DOHH2 (cell line): Measurements from ENCODE around the gene EFEMP1.

Experiments used
- H3F3A ChIP-seq: fragments of 200-600 bp; sonication (generic), shearing (Covaris generic); 2 replicates; pipeline ENCODE4 v1.6.0; 2016; ENCODE audit warnings: antibody characterized with exemption, mild to moderate bottlenecking; ENCODE audit not compliant: control insufficient read depth, insufficient read depth
- H3K27ac ChIP-seq: fragments of 200-600 bp; sonication (generic); 2 replicates; pipeline ENCODE4 v1.5.1; 2014; ENCODE audit warnings: low read depth, mild to moderate bottlenecking, low read length, moderate library complexity
- H3K27me3 ChIP-seq: fragments of 200-600 bp; sonication (generic); 2 replicates; pipeline ENCODE4 v1.6.1; 2014; ENCODE audit warnings: mild to moderate bottlenecking, low read length, mixed read lengths; ENCODE audit not compliant: control insufficient read depth
- H3K36me3 ChIP-seq: fragments of 200-600 bp; sonication (generic); 2 replicates; pipeline ENCODE4 v1.6.1; 2014; ENCODE audit warnings: mild to moderate bottlenecking, low read length, moderate library complexity, mixed read lengths; ENCODE audit not compliant: control insufficient read depth
- H3K4me1 ChIP-seq: fragments of 200-600 bp; sonication (generic); 2 replicates; pipeline ENCODE4 v1.6.1; 2014; ENCODE audit warnings: mild to moderate bottlenecking, low read length, mixed read lengths; ENCODE audit not compliant: control insufficient read depth
- H3K4me2 ChIP-seq: fragments of 200-600 bp; sonication (generic); 2 replicates; pipeline ENCODE4 v1.6.0; 2014; ENCODE audit warnings: mild to moderate bottlenecking, low read length, moderate library complexity
- H3K4me3 ChIP-seq: fragments of 200-600 bp; sonication (generic); 2 replicates; pipeline ENCODE4 v1.5.1; 2014; ENCODE audit warnings: mild to moderate bottlenecking, low read length, mixed read lengths
- H3K79me2 ChIP-seq: fragments of 200-600 bp; sonication (generic); 2 replicates; pipeline ENCODE4 v1.6.1; 2014; ENCODE audit warnings: mild to moderate bottlenecking, low read length, mixed read lengths; ENCODE audit not compliant: control insufficient read depth
- H3K9me2 ChIP-seq: fragments of 200-600 bp; sonication (generic); replicated peaks from 2 replicates; pipeline ENCODE4 v1.6.1; 2014; ENCODE audit warnings: mild to moderate bottlenecking, low read length, mixed read lengths; ENCODE audit not compliant: control insufficient read depth
- H3K9me3 ChIP-seq: fragments of 200-600 bp; sonication (generic); 2 replicates; pipeline ENCODE4 v1.6.1; 2014; ENCODE audit warnings: antibody characterized with exemption, low read length, mixed read lengths; ENCODE audit not compliant: control insufficient read depth, insufficient read depth
- H4K20me1 ChIP-seq: fragments of 200-600 bp; sonication (generic); 2 replicates; pipeline ENCODE4 v1.6.0; 2014; ENCODE audit warnings: low read depth, mild to moderate bottlenecking, antibody characterized with exemption, low read length, moderate library complexity; ENCODE audit not compliant: control insufficient read depth, insufficient read depth
- EZH2phosphoT487 ChIP-seq: fragments of 200-600 bp; sonication (generic); IDR thresholded peaks from 2 replicates; pipeline ENCODE4 v1.6.1; 2017; ENCODE audit warnings: borderline replicate concordance, mild to moderate bottlenecking, antibody characterized with exemption, low read length, moderate library complexity, mixed read lengths
- TF ChIP-seq, protein P1 (sequence below): fragments of 200-600 bp; sonication (generic); IDR thresholded peaks from one replicate; pipeline ENCODE4 v1.5.1; 2014; ENCODE audit warnings: antibody characterized with exemption, mild to moderate bottlenecking, low read depth, low read length; ENCODE audit not compliant: poor library complexity, severe bottlenecking

Gene EFEMP1

GRCh38 chr2:55916473-55917049, 7.0 kb downstream of the EFEMP1 start:
- no peaks in the 10 kb centered on the region for H3K9me3 ChIP-seq
- no peaks in the 10 kb centered on the region for H3K9me2 ChIP-seq
- no peaks in the 10 kb centered on the region for H3K4me1 ChIP-seq
- H3K4me3 ChIP-seq, result no peak overlapping the region
- H3F3A ChIP-seq, result no peaks in the 10 kb centered on the region
- H3K79me2 ChIP-seq, result no peaks in the 10 kb centered on the region
- no peak overlapping the region for H3K4me2 ChIP-seq
- H3K36me3 ChIP-seq, result no peaks in the 10 kb centered on the region
- no peaks in the 10 kb centered on the region for H4K20me1 ChIP-seq
- peaks cover 5% of the 10 kb centered on the region; the same call in 1 of the 2 replicates for H3K27me3 ChIP-seq
- H3K27ac ChIP-seq, result no peak overlapping the region
- TF ChIP-seq, protein P1, sequence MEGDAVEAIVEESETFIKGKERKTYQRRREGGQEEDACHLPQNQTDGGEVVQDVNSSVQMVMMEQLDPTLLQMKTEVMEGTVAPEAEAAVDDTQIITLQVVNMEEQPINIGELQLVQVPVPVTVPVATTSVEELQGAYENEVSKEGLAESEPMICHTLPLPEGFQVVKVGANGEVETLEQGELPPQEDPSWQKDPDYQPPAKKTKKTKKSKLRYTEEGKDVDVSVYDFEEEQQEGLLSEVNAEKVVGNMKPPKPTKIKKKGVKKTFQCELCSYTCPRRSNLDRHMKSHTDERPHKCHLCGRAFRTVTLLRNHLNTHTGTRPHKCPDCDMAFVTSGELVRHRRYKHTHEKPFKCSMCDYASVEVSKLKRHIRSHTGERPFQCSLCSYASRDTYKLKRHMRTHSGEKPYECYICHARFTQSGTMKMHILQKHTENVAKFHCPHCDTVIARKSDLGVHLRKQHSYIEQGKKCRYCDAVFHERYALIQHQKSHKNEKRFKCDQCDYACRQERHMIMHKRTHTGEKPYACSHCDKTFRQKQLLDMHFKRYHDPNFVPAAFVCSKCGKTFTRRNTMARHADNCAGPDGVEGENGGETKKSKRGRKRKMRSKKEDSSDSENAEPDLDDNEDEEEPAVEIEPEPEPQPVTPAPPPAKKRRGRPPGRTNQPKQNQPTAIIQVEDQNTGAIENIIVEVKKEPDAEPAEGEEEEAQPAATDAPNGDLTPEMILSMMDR, result no peak
- TF ChIP-seq EZH2phosphoT487, result no peak

- TF ChIP-seq, protein P1, result no peak
- TF ChIP-seq EZH2phosphoT487, result no peak
- Histone ChIP-seq H3K4me2 (no peak overlapping the region), H3K79me2 (no peaks in the 10 kb centered on the region), H3K36me3 (no peaks in the 10 kb centered on the region), H3F3A (no peaks in the 10 kb centered on the region), H3K4me1 (no peaks in the 10 kb centered on the region), H3K27ac (no peak overlapping the region), H4K20me1 (no peaks in the 10 kb centered on the region), H3K9me2 (no peaks in the 10 kb centered on the region), H3K9me3 (no peaks in the 10 kb centered on the region), H3K4me3 (no peak overlapping the region), H3K27me3 (peaks cover 9% of the 10 kb centered on the region)
Measured at GRCh38 chr2:55914786-55915185, 8.8 kb downstream of the EFEMP1 start.

DNA sequence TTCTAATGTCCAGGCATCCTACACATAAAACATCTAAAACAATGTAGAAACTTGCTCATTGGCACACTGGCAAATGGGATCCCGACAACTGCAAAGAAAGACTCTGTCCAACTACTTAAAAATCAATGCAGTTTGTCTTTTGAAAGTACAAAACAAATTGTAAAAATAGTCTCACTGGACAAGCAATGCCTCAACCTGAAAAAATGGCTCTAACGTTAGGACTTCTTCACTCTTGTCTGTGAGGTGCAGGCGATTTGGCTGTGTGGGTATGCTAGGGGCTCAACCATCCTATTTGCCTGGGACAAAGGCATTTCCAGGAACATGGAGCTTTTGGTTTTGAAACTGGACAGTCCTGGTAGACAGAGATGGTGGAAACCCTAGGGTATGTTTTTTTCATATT, 10.7 kb downstream of the EFEMP1 start:
- peaks cover 16% of the 10 kb centered on the region for H3K27me3 ChIP-seq
- H3K4me2 ChIP-seq, result no peak overlapping the region
- no peaks in the 10 kb centered on the region for H3K4me1 ChIP-seq
- no peaks in the 10 kb centered on the region for H3F3A ChIP-seq
- H3K79me2 ChIP-seq, result no peaks in the 10 kb centered on the region
- TF ChIP-seq, protein P1, result no peak
- no peak for TF ChIP-seq EZH2phosphoT487
- no peaks in the 10 kb centered on the region for H4K20me1 ChIP-seq
- H3K27ac ChIP-seq, result no peak overlapping the region
- H3K4me3 ChIP-seq, result no peak overlapping the region
- no peaks in the 10 kb centered on the region for H3K36me3 ChIP-seq
- no peaks in the 10 kb centered on the region for H3K9me3 ChIP-seq
- H3K9me2 ChIP-seq, result no peaks in the 10 kb centered on the region
